Measurements from ENCODE around the gene REEP3.
"Not testable (repeated sequence)": the region's sequence is repeated elsewhere in the genome, so short reads cannot be mapped to it uniquely, and the experiment has no call there.

The REEP3 gene

DNA sequence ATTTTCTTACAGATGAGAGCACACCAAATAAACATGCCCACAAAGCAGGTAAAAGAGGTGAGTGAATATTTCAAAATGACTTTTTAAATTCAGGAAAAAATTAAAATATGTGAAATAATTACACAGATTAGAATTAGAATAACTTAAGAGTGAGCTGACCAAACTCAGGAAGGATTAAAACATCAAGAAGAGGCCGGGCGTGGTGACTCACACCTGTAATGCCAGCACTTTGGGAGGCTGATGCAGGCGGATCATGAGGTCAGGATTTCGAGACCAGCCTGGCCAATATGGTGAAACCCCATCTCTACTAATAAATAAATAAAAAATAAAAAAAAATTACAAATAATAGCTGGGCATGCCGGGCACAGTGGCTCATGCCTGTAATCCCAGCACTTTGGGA, 140.1 kb downstream of the REEP3 start:
- H3K9me2 ChIP-seq (replicated peaks; ENCODE audit: low read depth, low read length), result no peaks in the 10 kb centered on the region
- H3K9me3 ChIP-seq (ENCODE audit: insufficient read depth, low read depth, low read length), result no peaks in the 10 kb centered on the region
- no peaks in the 10 kb centered on the region for H3K4me1 ChIP-seq (ENCODE audit: insufficient read depth, low read length, poor library complexity, severe bottlenecking)
- no peaks in the 10 kb centered on the region for H4K20me1 ChIP-seq (ENCODE audit: insufficient read depth, low read length, poor library complexity, severe bottlenecking)
- H2AFZ ChIP-seq (ENCODE audit: low read length), result no peak overlapping the region
- no peaks in the 10 kb centered on the region for H3K79me2 ChIP-seq (ENCODE audit: insufficient read depth, low read length)
- no peak overlapping the region for H3K4me2 ChIP-seq (ENCODE audit: low read depth, low read length, poor library complexity, severe bottlenecking)
- H3K9ac ChIP-seq (ENCODE audit: low read depth, low read length, poor library complexity, severe bottlenecking), result no peak overlapping the region
- no peak overlapping the region for H3K4me3 ChIP-seq (ENCODE audit: low read length, poor library complexity, severe bottlenecking)
- TF ChIP-seq CTCF (conservative IDR thresholded peaks at IDR 0.05; ENCODE audit: low read length), result no peak
- TF ChIP-seq EZH2phosphoT487 (IDR thresholded peaks at IDR 0.05; ENCODE audit: borderline replicate concordance), result no peak
- no peaks in the 10 kb centered on the region for H3K36me3 ChIP-seq (ENCODE audit: insufficient read depth, low read length)
- H3F3A ChIP-seq (ENCODE audit: low read depth), result no peaks in the 10 kb centered on the region
- no peaks in the 10 kb centered on the region for H3K27me3 ChIP-seq (ENCODE audit: insufficient read depth, low read length, poor library complexity, severe bottlenecking)

DNA sequence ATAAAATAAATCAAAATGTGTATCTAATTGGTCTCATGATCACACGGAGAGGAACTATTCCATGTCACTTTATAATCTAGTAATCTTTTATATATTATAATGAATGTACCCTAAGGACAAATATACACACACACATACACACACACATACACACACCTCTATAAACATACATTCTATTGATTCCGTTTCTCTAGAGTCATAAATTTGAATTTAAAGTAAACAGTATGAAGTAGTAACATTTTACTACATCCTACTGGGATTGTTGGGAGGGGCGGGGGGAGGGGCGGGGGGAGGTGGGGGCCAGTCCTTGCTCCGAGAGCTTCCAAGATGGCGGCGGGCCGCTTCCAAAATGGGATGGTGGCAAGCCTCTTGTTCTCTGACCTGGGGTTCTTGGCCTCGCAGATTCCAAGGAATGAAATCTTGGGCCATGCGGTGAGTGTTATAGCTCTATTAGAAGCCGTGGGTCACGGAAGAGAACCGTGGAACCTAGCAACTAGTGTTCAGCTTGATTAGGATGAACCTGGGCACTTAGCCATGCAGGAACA, 143.2 kb downstream of the REEP3 start:
- no peaks in the 10 kb centered on the region for H3K36me3 ChIP-seq (ENCODE audit: insufficient read depth, low read length)
- H3K79me2 ChIP-seq (ENCODE audit: insufficient read depth, low read length), result no peaks in the 10 kb centered on the region
- no peaks in the 10 kb centered on the region for H4K20me1 ChIP-seq (ENCODE audit: insufficient read depth, low read length, poor library complexity, severe bottlenecking)
- no peak overlapping the region for H3K4me2 ChIP-seq (ENCODE audit: low read depth, low read length, poor library complexity, severe bottlenecking)
- H3K4me1 ChIP-seq (ENCODE audit: insufficient read depth, low read length, poor library complexity, severe bottlenecking), result no peaks in the 10 kb centered on the region
- H3K4me3 ChIP-seq (ENCODE audit: low read length, poor library complexity, severe bottlenecking), result no peak overlapping the region
- no peak overlapping the region for H2AFZ ChIP-seq (ENCODE audit: low read length)
- H3K9me3 ChIP-seq (ENCODE audit: insufficient read depth, low read depth, low read length), result no peaks in the 10 kb centered on the region
- no peak for TF ChIP-seq CTCF (conservative IDR thresholded peaks at IDR 0.05; ENCODE audit: low read length)
- no peak for TF ChIP-seq EZH2phosphoT487 (IDR thresholded peaks at IDR 0.05; ENCODE audit: borderline replicate concordance)
- no peaks in the 10 kb centered on the region for H3K27me3 ChIP-seq (ENCODE audit: insufficient read depth, low read length, poor library complexity, severe bottlenecking)
- H3F3A ChIP-seq (ENCODE audit: low read depth), result no peaks in the 10 kb centered on the region
- no peaks in the 10 kb centered on the region for H3K9me2 ChIP-seq (replicated peaks; ENCODE audit: low read depth, low read length)
- no peak overlapping the region for H3K9ac ChIP-seq (ENCODE audit: low read depth, low read length, poor library complexity, severe bottlenecking)

GRCh38 chr10:63665006-63665580, 143.9 kb downstream of the REEP3 start:
- not testable (repeated sequence) for H3K36me3 ChIP-seq (ENCODE audit: insufficient read depth, low read length); H3F3A ChIP-seq (ENCODE audit: low read depth); H3K4me2 ChIP-seq (ENCODE audit: low read depth, low read length, poor library complexity, severe bottlenecking); H3K27me3 ChIP-seq (ENCODE audit: insufficient read depth, low read length, poor library complexity, severe bottlenecking); H3K79me2 ChIP-seq (ENCODE audit: insufficient read depth, low read length); H2AFZ ChIP-seq (ENCODE audit: low read length); H3K9me2 ChIP-seq (replicated peaks; ENCODE audit: low read depth, low read length); H3K4me1 ChIP-seq (ENCODE audit: insufficient read depth, low read length, poor library complexity, severe bottlenecking); H3K4me3 ChIP-seq (ENCODE audit: low read length, poor library complexity, severe bottlenecking); H4K20me1 ChIP-seq (ENCODE audit: insufficient read depth, low read length, poor library complexity, severe bottlenecking); H3K9ac ChIP-seq (ENCODE audit: low read depth, low read length, poor library complexity, severe bottlenecking); H3K9me3 ChIP-seq (ENCODE audit: insufficient read depth, low read depth, low read length)

DNA sequence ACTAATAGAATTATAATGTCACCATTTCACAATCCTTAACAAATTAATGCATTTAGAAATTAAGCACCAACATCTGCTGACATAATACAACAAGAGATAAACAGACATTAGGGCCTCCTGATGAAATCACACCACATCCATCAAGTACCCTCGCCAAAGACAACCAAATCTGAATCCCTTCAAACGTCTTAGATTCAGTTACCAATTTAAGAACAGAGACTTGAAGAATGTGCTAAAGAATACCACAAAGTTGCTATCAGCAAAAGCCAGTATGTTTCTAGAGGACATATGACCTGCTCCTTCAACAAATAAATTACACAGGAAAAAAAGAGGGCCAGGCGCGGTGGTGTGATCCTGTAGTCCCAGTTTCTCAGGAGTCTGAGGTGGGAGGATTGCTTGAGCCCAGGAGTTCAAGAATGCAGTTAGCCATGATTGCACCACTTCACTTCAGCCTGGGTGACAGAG, 144.5 kb downstream of the REEP3 start:
- Histone ChIP-seq H3K27me3 (ENCODE audit: insufficient read depth, low read length, poor library complexity, severe bottlenecking) (no peaks in the 10 kb centered on the region), H3K9me2 (replicated peaks; ENCODE audit: low read depth, low read length) (no peaks in the 10 kb centered on the region), H3F3A (ENCODE audit: low read depth) (no peaks in the 10 kb centered on the region), H3K9me3 (ENCODE audit: insufficient read depth, low read depth, low read length) (no peaks in the 10 kb centered on the region), H3K9ac (ENCODE audit: low read depth, low read length, poor library complexity, severe bottlenecking) (no peak overlapping the region), H3K4me1 (ENCODE audit: insufficient read depth, low read length, poor library complexity, severe bottlenecking) (no peaks in the 10 kb centered on the region), H4K20me1 (ENCODE audit: insufficient read depth, low read length, poor library complexity, severe bottlenecking) (no peaks in the 10 kb centered on the region), H3K4me2 (ENCODE audit: low read depth, low read length, poor library complexity, severe bottlenecking) (no peak overlapping the region), H3K79me2 (ENCODE audit: insufficient read depth, low read length) (no peaks in the 10 kb centered on the region), H3K4me3 (ENCODE audit: low read length, poor library complexity, severe bottlenecking) (no peak overlapping the region), H3K36me3 (ENCODE audit: insufficient read depth, low read length) (no peaks in the 10 kb centered on the region), H2AFZ (ENCODE audit: low read length) (no peak overlapping the region)
- TF ChIP-seq CTCF (conservative IDR thresholded peaks at IDR 0.05; ENCODE audit: low read length) (no peak), EZH2phosphoT487 (IDR thresholded peaks at IDR 0.05; ENCODE audit: borderline replicate concordance) (no peak)

Data from Loucy (cell line).